ENCODE measurements around the gene KRT6B.
"Not testable (repeated sequence)": the region's sequence is repeated elsewhere in the genome, so short reads cannot be mapped to it uniquely, and the experiment has no call there.

Gene KRT6B

GRCh38 chr12:52464897-52465296 lies 13.0 kb upstream of the KRT6B start:
- no peak for DNase-seq

DNA sequence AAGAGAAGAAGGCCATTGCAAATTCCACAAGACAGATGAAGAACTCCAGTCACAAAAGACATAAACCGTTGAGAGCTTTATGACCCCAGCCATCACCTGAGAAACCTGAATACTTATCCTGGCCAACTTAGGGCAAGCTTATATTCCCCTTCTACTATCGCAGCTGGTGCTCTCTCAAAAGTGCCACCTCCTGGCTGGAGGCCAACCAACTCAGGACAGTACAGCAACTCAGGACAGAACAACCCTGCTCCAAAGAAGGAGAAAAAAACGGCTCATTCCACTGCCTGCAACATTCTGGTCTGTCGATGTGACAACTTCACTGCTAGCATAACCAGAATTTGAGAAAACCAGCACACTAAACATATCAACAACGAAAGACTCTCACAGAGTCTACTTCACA lies 9.7 kb upstream of the KRT6B start:
- DNase-seq: no peak

GRCh38 chr12:52458861-52459260 lies 6.9 kb upstream of the KRT6B start:
- DNase-seq: no peak

GRCh38 chr12:52455821-52456220 lies 3.9 kb upstream of the KRT6B start:
- DNase-seq: no peak

GRCh38 chr12:52454411-52455201 lies 2.7 kb upstream of the KRT6B start:
- DNase-seq: no peak

DNA sequence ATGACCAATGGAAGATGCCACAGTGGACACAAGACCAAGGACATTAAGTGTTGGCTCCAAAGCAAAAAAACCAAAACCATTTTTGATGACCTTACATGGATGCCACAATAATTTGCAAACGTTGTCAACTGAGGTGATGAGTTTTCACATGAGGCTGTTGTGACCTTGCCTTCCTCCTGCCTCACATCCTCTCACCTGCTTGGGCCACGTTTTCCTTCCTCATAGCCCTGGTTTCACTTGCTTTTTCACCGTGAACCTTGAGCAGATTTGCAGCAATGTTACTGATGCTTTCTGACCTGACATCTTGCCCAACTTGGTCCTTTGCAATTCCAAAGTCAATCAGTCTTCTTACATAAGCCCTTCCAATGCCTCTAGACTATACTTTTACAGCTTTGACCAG lies 3.7 kb downstream of the KRT6B start:
- no peak for DNase-seq

DNA sequence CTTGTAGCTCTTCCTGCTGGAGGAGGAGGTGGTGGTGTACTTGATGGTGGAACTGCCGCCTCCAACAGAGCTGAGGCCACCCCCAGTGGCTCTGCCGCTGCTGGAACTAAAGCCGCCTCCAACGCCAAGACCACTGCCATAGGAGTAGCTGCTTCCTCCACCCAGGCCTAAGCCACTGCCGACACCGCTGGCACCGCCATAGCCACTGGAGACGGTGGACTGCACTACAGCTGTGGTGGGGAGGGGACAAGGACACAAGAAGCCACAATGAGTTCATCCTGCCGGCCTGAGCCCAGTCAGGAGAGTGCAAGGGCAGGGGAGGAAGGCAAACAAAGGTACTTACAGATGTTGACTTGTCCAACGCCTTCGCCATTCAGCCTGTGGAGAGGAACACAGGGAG lies 4.8 kb downstream of the KRT6B start:
- DNase-seq: not testable (repeated sequence)

- no peak for DNase-seq
Observed at GRCh38 chr12:52446367-52447045, 5.4 kb downstream of the KRT6B start.

DNA sequence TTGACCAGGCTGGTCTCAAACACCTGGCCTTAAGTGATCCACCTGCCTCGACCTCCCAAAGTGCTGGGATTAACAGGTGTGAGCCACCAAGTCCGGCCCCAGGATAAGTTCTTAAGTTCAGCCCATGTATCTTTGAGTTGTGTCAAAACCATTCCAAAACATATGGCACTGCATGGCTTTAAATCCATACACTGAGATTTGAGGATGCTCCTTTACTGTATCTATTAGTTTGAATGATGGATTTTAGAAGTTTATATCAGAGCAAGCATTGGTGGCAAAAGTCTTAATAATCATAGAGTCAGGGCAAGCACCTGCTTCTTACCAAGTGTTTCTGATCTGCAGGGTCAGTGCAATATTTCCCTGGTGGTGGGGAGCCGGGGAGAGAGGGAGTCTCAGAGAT lies 6.1 kb downstream of the KRT6B start:
- no peak for DNase-seq

- no peak for DNase-seq
Observed at GRCh38 chr12:52444647-52445595, 7.0 kb downstream of the KRT6B start.

DNA sequence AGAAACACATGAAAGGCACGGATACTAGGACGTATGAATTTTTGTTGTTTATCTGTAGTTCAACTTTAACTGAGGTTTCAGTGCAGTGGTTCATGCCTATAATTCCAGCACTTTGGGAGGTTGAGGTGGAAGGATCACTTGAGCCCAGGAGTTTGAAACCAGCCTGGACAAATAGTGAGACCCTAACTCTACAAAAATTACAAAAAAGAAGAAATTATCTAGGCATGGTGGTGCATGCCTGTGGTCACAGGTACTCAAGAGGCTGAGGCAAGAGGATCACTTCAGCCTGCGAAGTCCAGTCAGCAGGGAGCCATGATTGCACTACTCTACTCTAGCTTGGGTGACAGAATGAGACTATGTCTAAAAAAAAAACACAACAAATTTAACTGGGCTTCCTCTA lies 8.0 kb downstream of the KRT6B start:
- DNase-seq: no peak

GRCh38 chr12:52442600-52443061 lies 9.3 kb downstream of the KRT6B start:
- DNase-seq: no peak

DNA sequence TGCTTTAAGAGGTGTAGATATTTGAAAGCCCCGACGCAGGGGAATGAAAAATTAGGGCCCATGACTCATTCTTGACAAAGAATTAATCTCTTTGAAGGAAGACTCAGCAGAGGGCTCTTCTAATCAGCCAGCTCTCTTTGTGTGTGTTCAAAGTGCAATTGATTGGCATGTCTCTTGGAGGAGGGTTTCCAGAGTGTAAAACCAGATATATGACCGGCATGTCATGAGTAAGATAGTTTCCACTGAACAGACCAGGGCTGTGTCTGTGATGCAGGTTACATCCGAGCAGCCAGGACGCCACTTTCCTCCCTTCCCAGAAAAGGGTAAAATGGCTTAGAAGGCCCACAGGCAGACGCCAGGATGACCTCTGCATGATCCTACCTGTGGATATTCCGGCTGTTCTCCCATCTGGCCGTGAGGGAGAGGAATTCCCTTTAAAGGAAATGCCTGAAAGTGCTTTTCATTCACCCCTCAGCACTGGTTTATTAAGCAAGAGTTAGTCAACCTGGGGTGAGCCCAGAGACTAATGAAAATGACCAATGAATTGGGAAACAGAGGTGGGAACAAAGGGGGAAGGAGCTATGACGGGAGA lies 10.5 kb downstream of the KRT6B start:
- no peak for DNase-seq

- no peak for DNase-seq
Observed at GRCh38 chr12:52440821-52441319, 11.1 kb downstream of the KRT6B start.

DNA sequence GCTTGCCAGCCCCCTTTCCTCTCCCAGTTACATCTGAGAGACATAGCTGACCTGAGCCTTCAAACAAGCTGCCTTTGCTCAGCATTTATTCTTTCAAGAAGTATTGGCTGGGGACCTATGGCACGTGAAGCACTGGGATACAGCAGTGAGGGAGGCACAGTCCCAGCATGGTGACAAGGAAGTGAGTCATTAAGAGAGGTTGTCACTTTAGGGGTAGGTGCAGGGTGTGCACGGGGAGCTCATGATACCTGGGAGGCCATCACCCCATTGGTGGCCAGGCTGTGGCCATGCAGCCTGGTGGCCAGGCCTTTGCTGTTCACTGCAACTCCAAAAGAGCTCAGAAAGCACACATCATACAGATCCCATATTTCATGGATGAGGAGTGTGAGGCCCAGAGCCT lies 12.1 kb downstream of the KRT6B start:
- no peak for DNase-seq

DNA sequence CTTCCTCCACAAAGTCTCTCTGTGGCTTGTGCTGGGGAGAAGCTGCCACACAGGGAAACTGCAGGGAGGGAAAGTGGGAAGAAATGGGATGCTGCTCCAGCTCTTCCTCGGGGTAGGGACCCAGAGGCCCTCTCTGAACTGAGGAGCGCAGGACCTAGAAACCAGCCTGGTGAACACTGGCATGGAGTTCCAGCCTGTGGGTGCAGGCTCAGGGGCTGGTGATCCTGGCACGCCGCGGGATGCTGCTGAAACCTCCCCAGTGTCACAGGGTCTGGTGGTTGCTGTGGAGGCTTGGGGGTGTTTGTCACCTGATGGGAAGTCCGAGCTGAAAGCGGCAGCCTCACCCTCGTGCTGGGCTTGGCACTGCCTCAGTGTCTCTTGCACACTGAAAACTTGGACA lies 12.5 kb downstream of the KRT6B start:
- no peak for DNase-seq

GRCh38 chr12:52438305-52439301 lies 13.3 kb downstream of the KRT6B start:
- DNase-seq: no peak

GRCh38 chr12:52437508-52437907 lies 14.4 kb downstream of the KRT6B start:
- DNase-seq: no peak

- DNase-seq: no peak
Observed at GRCh38 chr12:52436828-52437474, 15.0 kb downstream of the KRT6B start.

GRCh38 chr12:52436000-52436827 lies 15.7 kb downstream of the KRT6B start:
- no peak for DNase-seq
